K562 (cell line): ENCODE results near the gene DLGAP1. TPM values are rescaled to one million over a fixed set of nuclear protein-coding genes. Genes with fewer than 3 reads are reported as not detected.
A peak's percentile ranks its signal among the peaks of the same experiment; 100 is the strongest.

Experiments used
- FOSL1 ChIP-seq: fragments of 200-800 bp; sonication (Bioruptor generic); conservative IDR thresholded peaks from 2 replicates; pipeline ENCODE4 v1.6.1; 2016; ENCODE audit warnings: missing genetic modification characterization, missing compliant biosample characterization
- FOXP4 ChIP-seq: sonication (generic); formaldehyde crosslinking; IDR thresholded peaks from 2 replicates; pipeline ENCODE4 v1.8.0; 2022; ENCODE audit warnings: mild to moderate bottlenecking, missing genetic modification reagents, borderline replicate concordance
- GABPB1 ChIP-seq: sonication (generic); formaldehyde crosslinking; IDR thresholded peaks from 2 replicates; pipeline ENCODE4 v1.8.0; 2022; ENCODE audit warnings: mild to moderate bottlenecking, missing genetic modification reagents
- HDAC8 ChIP-seq: fragments of 450-650 bp; IDR thresholded peaks from 2 replicates; pipeline ENCODE4 v1.6.1; 2016; ENCODE audit warnings: mild to moderate bottlenecking, missing genetic modification characterization, moderate library complexity, missing compliant biosample characterization
- MAX ChIP-seq: sonication (generic); formaldehyde crosslinking; IDR thresholded peaks from 2 replicates; pipeline ENCODE4 v1.9.0; 2022; ENCODE audit warnings: mild to moderate bottlenecking, missing genetic modification reagents
- RAD21 ChIP-seq, 2 experiments: fragments of 250-450 bp in 1 of 2; fragments of 450-650 bp in 1 of 2; sonication (Bioruptor Pico) in 1 of 2; formaldehyde crosslinking in 1 of 2; IDR thresholded peaks in 1 of 2; conservative IDR thresholded peaks in 1 of 2; 2 replicates each; pipeline versions ENCODE4 v1.4.0 to v1.8.0; 2020 to 2022; ENCODE audit warnings: mild to moderate bottlenecking in 2 of 2, moderate library complexity in 1 of 2
- TAF9B ChIP-seq: fragments of 450-650 bp; IDR thresholded peaks from 2 replicates; pipeline ENCODE4 v1.6.1; 2018; ENCODE audit warnings: mild to moderate bottlenecking; ENCODE audit not compliant: partially characterized antibody
- ZBTB12 ChIP-seq: fragments of 250-450 bp; sonication (Bioruptor Pico); IDR thresholded peaks from 2 replicates; pipeline ENCODE4 v1.4.0; 2020
- ZNF561 ChIP-seq: fragments of 450-650 bp; formaldehyde crosslinking; conservative IDR thresholded peaks from 2 replicates; pipeline ENCODE4 v1.4.0; 2020; ENCODE audit warnings: mild to moderate bottlenecking, moderate library complexity
- polyA plus RNA-seq, 8 experiments: library from polyadenylated mRNA; depleted of rRNA in 4 of 8; stranded (reverse) in 5 of 8; unstranded in 3 of 8; fragments of >200 nt; fragmentation: Nextera tagmentation in 2 of 8; fragmentation: Illumina TruSeq in 1 of 8; extraction: Ambion mirVana in 2 of 8; extraction: Trizol in 1 of 8; gene quantifications; 2 replicates each; pipeline versions ENCODE4 v1.2.1 to v1.2.3, GENCODE V29; 2011 to 2014; ENCODE audit warnings: inconsistent platforms in 1 of 8, missing spikeins in 1 of 8
- total RNA-seq, 7 experiments: library from RNA; depleted of rRNA in 6 of 7; stranded (reverse); fragments of >200 nt in 6 of 7; fragmentation: Illumina TruSeq in 2 of 7; extraction: Trizol in 2 of 7; gene quantifications; 2 replicates each; pipeline versions ENCODE4 v1.2.1 to v1.2.3, GENCODE V29; 2011 to 2021; ENCODE audit warnings: low replicate concordance in 1 of 7

Gene DLGAP1
- total and polyA plus RNA-seq, 9 of the 15 experiments (the other 6 are each of a cell fraction or from before 2014, with no cell fraction given): 0.04 to 0.22 (median 0.08) TPM

- TF ChIP-seq MAX (CRISPR knock-in tag) (peak; percentile 90), TAF9B (no peak), HDAC8 (peak; percentile 80), RAD21 (CRISPR knock-in tag; conservative IDR thresholded peaks at IDR 0.05 in 1 of 2, IDR thresholded peaks at IDR 0.05 in 1 of 2) (peak; percentile 37 to 69), FOSL1 (tag) (no peak), ZBTB12 (peak; percentile 53; the same call in 1 of the 2 replicates), FOXP4 (CRISPR knock-in tag) (peak; percentile 57; the same call in 1 of the 2 replicates), ZNF561 (no peak), GABPB1 (CRISPR knock-in tag) (no peak)
Observed at GRCh38 chr18:3596637-3597384, 858.3 kb downstream of the DLGAP1 start (continued).
